HEK293 (cell line): ENCODE measurements around the gene AP1B1.

Experiments used
- TCF7L2 ChIP-seq: IDR thresholded peaks from 2 replicates; pipeline ENCODE4 v1.6.1; 2011; ENCODE audit warnings: low read depth, mild to moderate bottlenecking, inconsistent platforms, low read length, moderate library complexity, borderline replicate concordance
- ZNF610 ChIP-seq: fragments of 450-650 bp; formaldehyde crosslinking; IDR thresholded peaks from 2 replicates; pipeline ENCODE4 v1.5.1; 2016; ENCODE audit warnings: missing biosample characterization, missing genetic modification characterization, borderline replicate concordance

GRCh38 chr22:29374401-29374800, 14.0 kb downstream of the AP1B1 start:
- no peak for TF ChIP-seq TCF7L2
- no peak for TF ChIP-seq ZNF610 (tag by site-specific recombination)
